ENCODE data around the gene CRP.

The CRP gene

GRCh38 chr1:159699246-159699645, 15.1 kb downstream of the CRP start:
- TF ChIP-seq SIN3A (IDR thresholded peaks at IDR 0.05; ENCODE audit: borderline replicate concordance, insufficient read depth, low read length) (no peak), FOXP2 (optimal IDR thresholded peaks at IDR 0.05; ENCODE audit: borderline replicate concordance, extremely low read depth, extremely low read length, insufficient read depth) (no peak)

GRCh38 chr1:159687511-159687910, 26.9 kb downstream of the CRP start:
- TF ChIP-seq TAF1 (IDR thresholded peaks at IDR 0.05; ENCODE audit: borderline replicate concordance, insufficient read depth, low read length) (no peak), POLR2AphosphoS5 (IDR thresholded peaks at IDR 0.05; ENCODE audit: low read depth, low read length) (no peak)
- TF ChIP-seq, protein P1, sequence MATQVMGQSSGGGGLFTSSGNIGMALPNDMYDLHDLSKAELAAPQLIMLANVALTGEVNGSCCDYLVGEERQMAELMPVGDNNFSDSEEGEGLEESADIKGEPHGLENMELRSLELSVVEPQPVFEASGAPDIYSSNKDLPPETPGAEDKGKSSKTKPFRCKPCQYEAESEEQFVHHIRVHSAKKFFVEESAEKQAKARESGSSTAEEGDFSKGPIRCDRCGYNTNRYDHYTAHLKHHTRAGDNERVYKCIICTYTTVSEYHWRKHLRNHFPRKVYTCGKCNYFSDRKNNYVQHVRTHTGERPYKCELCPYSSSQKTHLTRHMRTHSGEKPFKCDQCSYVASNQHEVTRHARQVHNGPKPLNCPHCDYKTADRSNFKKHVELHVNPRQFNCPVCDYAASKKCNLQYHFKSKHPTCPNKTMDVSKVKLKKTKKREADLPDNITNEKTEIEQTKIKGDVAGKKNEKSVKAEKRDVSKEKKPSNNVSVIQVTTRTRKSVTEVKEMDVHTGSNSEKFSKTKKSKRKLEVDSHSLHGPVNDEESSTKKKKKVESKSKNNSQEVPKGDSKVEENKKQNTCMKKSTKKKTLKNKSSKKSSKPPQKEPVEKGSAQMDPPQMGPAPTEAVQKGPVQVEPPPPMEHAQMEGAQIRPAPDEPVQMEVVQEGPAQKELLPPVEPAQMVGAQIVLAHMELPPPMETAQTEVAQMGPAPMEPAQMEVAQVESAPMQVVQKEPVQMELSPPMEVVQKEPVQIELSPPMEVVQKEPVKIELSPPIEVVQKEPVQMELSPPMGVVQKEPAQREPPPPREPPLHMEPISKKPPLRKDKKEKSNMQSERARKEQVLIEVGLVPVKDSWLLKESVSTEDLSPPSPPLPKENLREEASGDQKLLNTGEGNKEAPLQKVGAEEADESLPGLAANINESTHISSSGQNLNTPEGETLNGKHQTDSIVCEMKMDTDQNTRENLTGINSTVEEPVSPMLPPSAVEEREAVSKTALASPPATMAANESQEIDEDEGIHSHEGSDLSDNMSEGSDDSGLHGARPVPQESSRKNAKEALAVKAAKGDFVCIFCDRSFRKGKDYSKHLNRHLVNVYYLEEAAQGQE (IDR thresholded peaks at IDR 0.05; ENCODE audit: insufficient read depth in 1 of 2, low read depth in 2 of 2, low read length in 2 of 2), result no peak

- no peak for TF ChIP-seq FOXP2 (optimal IDR thresholded peaks at IDR 0.05; ENCODE audit: borderline replicate concordance, extremely low read depth, extremely low read length, insufficient read depth)
- no peak for TF ChIP-seq POLR2AphosphoS5 (IDR thresholded peaks at IDR 0.05; ENCODE audit: low read depth, low read length)
- TF ChIP-seq TAF1 (IDR thresholded peaks at IDR 0.05; ENCODE audit: borderline replicate concordance, insufficient read depth, low read length), result no peak
- TF ChIP-seq, protein P1 (IDR thresholded peaks at IDR 0.05; ENCODE audit: insufficient read depth in 1 of 2, low read depth in 2 of 2, low read length in 2 of 2), result no peak
- no peak for TF ChIP-seq SIN3A (IDR thresholded peaks at IDR 0.05; ENCODE audit: borderline replicate concordance, insufficient read depth, low read length)
These were observed 27.6 kb downstream of the CRP start for GRCh38 chr1:159686599-159687299.

GRCh38 chr1:159678939-159679338, 35.5 kb downstream of the CRP start:
- TF ChIP-seq FOXP2 (optimal IDR thresholded peaks at IDR 0.05; ENCODE audit: borderline replicate concordance, extremely low read depth, extremely low read length, insufficient read depth) (no peak), TAF1 (IDR thresholded peaks at IDR 0.05; ENCODE audit: borderline replicate concordance, insufficient read depth, low read length) (no peak), POLR2AphosphoS5 (IDR thresholded peaks at IDR 0.05; ENCODE audit: low read depth, low read length) (no peak)

DNA sequence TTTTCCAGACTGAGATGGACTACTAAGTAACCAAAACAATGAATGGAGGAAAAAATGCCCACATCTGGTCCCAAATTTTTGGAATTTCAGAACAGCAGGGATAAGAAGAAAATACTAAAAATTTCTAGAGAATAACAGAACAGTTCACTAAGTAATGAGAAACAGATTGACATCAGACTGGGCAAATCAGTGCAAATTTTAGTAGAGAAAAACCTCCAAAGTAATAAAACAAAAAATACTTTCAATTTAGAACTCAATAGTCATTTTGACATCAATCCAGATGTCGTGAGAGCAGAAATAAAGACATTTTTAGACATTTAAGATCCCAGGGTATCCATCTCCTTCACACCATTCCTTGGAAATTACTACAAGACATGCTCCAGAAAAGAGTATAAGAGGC, 39.3 kb downstream of the CRP start:
- no peak for TF ChIP-seq TAF1 (IDR thresholded peaks at IDR 0.05; ENCODE audit: borderline replicate concordance, insufficient read depth, low read length)
- TF ChIP-seq POLR2AphosphoS5 (IDR thresholded peaks at IDR 0.05; ENCODE audit: low read depth, low read length), result no peak
- TF ChIP-seq FOXP2 (optimal IDR thresholded peaks at IDR 0.05; ENCODE audit: borderline replicate concordance, extremely low read depth, extremely low read length, insufficient read depth), result no peak
- no peak for TF ChIP-seq SIN3A (IDR thresholded peaks at IDR 0.05; ENCODE audit: borderline replicate concordance, insufficient read depth, low read length)
- TF ChIP-seq, protein P1 (IDR thresholded peaks at IDR 0.05; ENCODE audit: insufficient read depth in 1 of 2, low read depth in 2 of 2, low read length in 2 of 2), result no peak

DNA sequence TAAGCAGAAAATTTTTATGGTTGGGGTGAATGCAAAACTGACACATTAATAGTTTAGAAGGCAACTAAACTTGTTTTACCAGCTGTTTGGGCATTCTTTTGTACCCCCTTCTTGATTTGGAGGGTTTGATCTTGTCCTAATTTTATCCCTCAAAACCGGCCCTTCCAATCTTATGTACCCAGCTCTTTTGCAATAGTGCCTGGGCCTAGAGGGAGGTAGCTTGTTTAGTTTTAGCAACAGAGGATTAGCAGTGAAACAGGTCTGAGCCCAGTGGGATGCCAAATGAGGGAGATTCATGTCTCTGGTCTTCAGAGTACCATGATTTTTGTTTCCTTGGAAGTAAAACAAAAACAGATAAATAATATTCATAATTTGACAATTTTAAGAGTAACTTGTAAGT, 45.1 kb downstream of the CRP start:
- no peak for TF ChIP-seq POLR2AphosphoS5 (IDR thresholded peaks at IDR 0.05; ENCODE audit: low read depth, low read length)
- TF ChIP-seq, protein P1 (IDR thresholded peaks at IDR 0.05; ENCODE audit: insufficient read depth in 1 of 2, low read depth in 2 of 2, low read length in 2 of 2), result no peak
- no peak for TF ChIP-seq FOXP2 (optimal IDR thresholded peaks at IDR 0.05; ENCODE audit: borderline replicate concordance, extremely low read depth, extremely low read length, insufficient read depth)
- TF ChIP-seq SIN3A (IDR thresholded peaks at IDR 0.05; ENCODE audit: borderline replicate concordance, insufficient read depth, low read length), result no peak
- no peak for TF ChIP-seq TAF1 (IDR thresholded peaks at IDR 0.05; ENCODE audit: borderline replicate concordance, insufficient read depth, low read length)

Measured in PFSK-1 (cell line).